HG03442 (cell line): ENCODE data around the gene SOX5.
"Not testable (repeated sequence)": the region's sequence is repeated elsewhere in the genome, so short reads cannot be mapped to it uniquely, and the experiment has no call there.

Experiments used
- ATAC-seq: cut with Tn5 transposase; IDR thresholded peaks from one replicate; pipeline ENCODE4 v1.9.1; 2021; ENCODE audit warnings: mild to moderate bottlenecking, moderate library complexity; ENCODE audit not compliant: unreplicated experiment

The SOX5 gene

DNA sequence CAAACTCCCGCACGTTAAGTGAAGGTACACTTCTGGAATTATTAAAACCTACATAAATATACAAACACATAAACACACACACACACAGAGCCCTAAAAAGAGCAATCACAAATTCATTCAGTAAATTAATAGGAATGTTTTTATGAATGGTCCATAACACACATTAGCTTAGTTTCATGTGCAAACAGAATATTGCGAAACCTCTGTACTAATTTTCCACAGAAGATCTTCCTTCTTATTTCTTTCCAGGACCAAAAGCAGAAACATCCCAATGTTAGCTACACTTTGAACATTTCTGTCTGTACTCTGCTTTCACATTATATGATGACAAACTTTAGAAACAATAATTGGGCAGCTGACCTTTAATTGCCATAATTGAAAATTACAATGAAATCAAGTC lies 101.6 kb downstream of the SOX5 start:
- no peak for ATAC-seq

DNA sequence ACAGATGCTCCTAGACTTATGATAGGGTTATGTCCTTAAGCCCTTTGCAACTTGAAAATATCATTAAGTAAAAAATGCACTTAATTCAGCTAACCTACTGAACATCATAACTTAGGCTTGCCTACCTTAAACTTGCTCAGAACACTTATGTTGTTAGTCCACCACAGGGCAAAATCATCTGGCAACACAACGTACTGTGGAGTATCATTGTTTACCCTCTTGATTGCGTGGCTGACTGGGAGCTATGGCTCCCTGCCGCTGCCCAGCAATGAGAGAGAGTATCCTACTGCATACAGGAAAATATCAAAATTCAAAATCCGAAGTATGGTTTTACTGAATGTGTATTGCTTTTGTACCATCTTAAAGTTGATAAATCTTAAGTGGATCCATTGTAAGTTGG lies 105.5 kb downstream of the SOX5 start:
- ATAC-seq: no peak

DNA sequence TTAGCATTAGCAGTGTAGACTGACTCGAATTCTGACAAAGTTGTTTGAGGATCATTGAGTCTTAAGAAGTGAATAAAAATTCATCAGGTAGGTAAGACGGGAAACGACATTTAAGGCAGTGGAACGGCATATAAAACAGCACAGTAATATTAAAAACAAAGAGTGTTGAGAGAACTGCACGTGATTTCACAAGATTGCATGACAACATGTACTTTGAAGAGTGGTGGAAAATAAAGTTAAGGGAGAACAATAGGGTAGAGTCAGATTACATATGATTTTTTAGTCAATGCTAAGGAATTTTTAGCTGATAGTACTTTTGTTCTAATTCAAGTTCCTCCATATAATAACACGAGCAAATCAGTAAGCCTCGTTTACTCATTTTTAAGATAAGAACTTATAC lies 115.4 kb downstream of the SOX5 start:
- no peak for ATAC-seq

DNA sequence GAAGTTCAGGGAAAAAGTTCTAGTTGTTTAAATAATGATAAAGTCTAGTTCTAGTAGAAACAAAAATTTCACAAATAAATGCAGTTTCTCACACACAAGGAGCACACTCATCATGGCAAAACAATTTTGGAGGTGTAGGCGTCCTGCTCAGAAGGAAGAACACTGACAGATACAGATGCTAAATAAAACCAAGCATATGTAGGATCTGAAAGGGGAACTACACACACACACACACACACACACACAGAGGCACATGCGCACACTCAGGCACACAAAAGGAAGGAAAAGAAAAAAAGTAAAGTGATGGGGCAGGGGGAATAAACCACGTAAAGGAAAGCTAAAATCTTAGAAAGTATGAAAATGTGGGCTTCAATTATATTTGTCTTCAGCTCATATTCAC lies 117.7 kb downstream of the SOX5 start:
- no peak for ATAC-seq

DNA sequence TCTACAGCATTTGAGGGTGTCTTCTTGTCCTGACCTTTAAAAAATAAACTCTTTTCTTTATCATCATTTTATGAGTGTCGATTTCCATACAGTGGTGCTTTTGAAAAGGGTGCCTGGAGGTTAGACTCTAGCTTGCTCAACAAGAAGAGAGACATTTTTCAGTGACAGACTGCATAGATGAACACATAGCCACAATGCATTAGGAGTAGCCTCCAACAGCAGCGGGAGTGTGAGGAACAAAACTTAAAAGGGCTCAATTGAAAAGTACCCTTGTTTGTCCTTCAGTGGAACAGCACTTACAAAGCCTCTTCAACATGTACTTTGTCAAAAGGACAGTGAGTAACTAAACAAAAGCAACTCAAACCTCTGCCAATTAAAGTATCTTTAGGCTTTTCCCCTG lies 119.3 kb downstream of the SOX5 start:
- ATAC-seq: no peak

DNA sequence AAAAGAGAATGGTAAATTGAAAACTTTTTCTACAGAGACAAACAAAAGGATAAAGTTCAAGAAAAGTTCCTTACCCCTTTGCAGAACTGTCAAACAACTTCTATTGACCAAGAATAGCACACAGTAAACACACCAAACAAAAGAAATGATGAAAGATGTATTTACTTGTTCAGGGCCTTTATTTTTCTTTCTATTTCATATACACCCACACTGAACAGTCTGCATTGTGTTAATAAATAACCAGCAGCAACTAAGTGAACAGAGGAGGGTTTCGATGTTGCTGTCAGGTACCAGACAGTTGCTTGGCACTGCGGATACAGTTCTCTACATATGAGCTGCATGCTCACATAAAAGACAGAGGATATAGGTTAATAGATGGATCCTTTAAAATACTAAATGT lies 122.1 kb downstream of the SOX5 start:
- no peak for ATAC-seq

DNA sequence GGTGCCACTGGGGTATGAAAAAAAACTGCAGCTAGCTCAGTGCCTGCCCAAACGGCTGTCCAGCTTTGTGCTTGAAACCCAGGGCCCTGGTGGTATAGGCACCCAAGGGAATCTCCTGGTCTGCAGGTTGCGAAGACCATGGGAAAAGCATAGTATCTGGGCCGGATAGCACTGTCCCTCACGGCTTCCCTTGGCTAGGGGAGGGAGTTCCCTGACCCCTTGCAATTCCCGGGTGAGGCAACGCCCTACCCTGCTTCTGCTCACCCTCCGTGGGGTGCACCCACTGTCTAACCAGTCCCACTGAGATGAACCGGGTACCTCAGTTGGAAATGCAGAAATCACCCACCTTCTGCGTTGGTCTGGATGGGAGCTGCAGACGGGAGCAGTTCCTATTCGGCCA lies 124.3 kb downstream of the SOX5 start:
- ATAC-seq: not testable (repeated sequence)

DNA sequence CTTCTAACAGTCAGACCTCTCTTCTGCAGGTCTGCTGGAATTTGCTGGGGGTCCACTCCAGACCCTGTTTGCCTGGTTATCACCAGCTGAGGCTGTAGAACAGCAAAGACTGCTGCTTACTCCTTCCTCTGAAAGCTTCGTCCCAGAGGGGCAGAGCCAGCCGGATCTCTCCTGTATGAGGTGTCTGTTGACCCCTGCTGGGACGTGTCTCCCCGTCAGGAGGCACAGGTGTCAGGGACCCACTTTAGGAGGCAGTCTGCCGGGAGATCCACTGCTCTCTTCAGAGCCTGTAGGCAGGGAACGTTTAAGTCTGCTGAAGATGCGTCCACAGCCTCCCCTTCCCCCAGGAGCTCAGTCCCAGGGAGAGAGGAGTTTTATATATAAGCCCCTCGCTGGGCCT lies 125.1 kb downstream of the SOX5 start:
- ATAC-seq: no peak

DNA sequence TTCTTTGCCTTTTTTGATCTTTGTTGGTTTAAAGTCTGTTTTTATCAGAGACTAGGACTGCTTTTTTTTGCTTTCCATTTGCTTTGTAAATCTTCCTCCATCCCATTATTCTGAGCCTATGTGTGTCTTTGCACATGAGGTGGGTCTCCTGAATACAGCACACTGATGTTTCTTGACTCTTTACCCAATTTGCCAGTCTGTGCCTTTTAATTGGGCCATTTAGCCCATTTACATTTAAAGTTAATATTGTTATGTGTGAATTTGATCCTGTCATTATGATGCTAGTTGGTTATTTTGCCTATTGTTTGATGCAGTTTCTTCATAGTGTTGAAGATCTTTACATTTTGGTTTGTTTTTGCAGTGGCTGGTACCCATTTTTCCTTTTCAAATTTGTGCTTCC lies 126.6 kb downstream of the SOX5 start:
- not testable (repeated sequence) for ATAC-seq

DNA sequence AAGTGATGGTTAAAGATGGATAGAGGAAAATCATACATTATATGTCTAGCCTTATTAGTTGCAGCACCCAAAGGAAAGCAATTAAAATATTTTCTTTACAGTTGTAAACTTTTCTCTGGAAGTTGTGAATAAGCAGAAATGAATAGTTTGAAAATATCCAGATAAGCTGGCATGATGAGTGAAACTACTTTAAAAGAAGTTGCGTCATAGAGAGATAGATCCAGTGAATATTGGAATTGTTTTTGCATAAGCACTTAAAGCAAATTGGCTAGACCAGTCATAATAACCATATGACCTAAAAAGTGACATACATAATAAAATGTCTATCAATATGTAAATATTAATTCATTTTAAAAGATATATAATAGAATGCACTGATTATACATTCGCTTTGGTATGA lies 132.1 kb downstream of the SOX5 start:
- ATAC-seq: no peak

DNA sequence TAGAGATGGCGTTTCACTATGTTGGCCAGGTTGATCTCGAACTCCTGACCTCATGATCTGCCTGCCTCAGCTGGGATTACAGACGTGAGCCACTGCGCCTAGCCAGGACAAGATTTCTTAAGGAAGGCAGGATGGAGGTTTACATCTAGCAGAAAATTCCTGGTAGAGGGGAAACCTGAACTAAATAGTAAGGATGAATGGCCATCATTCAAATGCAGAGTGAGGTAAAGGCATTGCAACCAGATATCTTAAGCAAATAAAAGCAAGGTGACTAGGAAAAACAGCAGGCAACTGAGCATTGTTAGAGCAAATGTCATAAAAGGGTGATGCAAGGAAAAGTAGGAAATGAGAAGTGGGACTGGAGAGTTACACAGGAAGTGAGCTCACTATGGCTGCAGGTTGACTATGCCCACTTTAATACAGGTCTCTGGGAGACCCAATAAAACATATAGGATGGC lies 133.0 kb downstream of the SOX5 start:
- ATAC-seq: no peak

DNA sequence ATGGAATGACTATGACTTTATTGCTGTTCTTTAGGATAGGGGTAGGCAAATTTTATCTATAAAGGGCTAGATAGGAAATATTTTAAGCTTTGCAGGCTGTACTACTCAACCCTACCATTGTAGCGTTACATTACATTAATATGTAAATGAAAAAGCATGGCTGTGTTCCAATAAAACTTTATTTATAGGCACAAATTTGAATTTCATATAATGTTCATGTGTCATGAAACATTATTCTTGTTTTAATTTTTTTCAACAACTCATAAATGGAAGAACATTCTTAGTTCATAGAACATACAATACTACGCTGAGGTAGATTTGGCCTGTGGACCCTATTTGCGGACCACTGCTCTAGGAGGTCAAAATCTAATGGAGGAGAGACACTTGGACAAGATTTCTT lies 133.7 kb downstream of the SOX5 start:
- no peak for ATAC-seq

DNA sequence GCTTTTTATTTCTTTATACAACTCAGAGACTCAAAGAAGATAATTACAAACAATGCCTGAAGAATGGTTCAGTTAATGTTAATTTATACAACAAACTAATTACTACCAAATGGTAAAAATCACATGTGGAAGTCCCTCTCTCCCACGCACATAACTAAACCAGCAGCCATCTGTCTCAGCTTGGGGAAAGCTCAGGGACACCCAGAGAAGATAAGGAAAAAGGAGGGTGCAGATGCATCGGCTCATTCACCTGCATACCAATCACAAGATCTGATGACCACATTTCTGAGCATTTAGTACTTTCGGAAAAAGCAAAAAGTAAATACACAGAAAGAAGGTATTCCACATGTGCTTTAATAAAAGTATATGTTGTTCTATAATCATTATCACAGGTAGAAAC lies 136.3 kb downstream of the SOX5 start:
- no peak for ATAC-seq

DNA sequence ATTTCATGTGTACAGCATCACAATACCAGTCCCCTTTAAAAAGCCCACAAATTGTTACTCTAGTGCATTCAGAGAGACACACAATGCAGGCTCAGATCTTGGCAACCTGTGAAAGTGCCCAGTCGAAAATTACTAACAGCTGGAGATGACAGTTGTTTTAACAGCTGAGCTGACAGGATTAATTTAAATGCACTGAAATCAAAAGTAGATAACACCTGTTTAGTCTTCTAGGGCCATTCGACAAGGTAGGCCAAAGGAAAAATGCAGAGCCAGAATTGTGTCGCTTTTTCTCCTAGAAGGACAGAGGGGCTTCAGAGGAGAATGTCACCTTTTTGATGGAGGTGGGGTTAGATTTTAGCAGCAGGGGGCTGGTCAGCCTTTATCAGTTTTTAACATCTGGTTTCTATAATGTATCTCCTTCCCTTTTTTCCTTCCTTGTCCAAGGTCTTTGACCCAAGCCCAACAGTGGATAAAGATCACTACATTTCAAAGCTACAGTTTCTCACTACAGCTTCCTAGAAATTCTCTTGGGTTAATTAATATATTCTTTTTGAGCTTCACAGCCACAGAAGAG lies 139.1 kb downstream of the SOX5 start:
- no peak for ATAC-seq

DNA sequence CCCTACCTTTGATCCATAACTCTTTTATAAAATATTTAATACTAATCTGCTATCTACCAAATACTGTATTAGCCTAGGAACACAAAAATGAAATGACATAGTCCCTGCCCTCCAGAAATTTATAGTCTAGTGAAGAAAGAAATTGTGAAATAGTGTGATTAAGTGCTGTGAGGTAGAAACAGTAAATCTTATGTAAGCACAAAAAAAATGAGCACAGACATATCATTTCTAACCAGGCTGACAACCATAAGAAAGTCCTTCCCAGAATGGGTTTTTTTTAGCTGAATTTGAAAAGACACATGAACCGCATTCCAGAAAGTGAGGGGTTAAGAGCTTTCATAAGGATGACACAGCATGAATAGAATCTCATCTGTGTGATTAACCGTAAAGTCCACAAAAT lies 145.9 kb downstream of the SOX5 start:
- ATAC-seq: no peak

DNA sequence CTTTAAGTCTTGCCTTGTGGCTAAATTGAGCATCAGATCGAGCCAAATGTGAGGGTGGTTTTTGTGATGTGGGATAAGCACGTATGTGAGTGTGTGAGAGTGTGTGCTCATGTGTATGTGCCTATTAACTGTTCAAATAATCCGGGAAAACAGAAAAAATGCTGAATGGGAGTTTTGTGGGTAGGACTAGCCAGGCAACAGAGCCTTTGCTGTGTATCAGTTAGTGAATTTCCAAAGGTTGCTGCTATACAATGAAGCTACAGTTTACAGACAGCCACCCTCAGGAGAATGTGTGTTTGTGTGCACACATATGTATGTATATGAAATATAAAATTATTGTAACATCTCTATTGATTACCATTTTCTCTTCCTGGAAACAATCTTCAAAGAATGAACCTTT lies 154.0 kb downstream of the SOX5 start:
- ATAC-seq: no peak

DNA sequence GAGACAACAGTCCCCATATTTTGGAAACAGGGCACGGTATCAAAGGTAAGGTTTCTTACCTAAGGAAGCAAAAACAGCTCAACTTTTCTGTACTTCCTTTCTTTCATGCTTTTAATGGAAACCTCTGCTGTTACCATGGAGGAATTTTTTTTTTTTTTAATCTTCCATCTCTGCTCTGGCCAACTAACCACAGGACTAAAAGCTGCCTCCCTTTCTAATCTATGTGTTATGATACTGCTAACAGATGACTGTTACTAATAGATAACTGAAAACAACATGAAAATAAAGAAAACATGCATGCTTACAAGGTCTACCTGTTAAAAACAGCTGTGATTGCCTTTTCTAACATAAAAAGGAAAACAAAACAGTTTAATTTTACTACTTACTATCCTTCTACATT lies 168.4 kb downstream of the SOX5 start:
- no peak for ATAC-seq

DNA sequence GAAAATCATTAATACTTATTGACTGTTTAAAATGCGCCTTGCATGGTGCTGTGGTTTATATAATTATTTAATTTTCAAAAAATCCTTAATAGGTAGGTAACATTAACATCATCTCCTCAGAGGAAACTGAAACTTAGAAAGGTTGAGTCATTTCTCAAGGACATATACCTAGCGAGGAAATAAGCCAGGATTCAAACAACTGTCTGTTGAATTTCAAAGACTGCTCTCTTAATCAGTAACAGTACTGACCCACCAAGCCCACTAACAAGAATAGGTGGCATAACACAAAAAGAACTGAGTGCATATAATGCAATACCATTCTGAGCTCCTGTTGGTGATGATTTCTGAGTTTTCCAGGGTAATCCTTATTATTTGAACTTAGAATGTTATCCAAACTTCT lies 174.3 kb downstream of the SOX5 start:
- no peak for ATAC-seq

DNA sequence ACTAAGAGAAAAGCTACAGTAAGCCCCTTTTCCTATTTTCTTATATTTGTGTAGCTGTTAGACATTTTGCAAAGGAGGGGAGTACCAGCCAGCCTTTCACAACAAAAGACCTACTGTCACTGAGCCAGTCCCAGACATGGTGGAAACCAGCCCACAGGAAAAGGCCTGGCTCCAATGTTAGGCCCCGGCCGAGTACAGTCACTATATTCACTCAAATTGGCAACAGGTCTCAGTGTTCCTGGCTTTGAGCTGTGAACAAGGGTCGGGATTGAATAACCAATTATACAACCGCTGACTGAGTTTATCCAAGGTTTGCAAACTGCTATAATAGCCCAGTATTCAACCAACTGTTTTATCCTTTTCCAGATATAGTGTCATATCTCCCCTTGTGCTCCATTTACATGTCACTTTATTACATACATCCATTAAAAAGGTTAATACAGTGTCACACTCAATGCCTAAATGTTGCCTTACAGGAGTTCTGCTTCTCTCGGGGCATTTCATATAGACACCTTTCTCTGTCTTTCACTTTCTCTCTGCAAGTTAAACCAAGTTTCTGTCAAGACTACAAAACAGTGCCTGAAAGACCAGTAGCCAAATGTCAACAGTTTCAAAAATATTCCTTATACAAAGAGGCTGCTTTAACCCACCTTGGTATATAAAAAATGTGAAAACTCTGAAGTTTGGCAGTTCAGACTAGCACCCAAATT lies 178.1 kb downstream of the SOX5 start:
- no peak for ATAC-seq

DNA sequence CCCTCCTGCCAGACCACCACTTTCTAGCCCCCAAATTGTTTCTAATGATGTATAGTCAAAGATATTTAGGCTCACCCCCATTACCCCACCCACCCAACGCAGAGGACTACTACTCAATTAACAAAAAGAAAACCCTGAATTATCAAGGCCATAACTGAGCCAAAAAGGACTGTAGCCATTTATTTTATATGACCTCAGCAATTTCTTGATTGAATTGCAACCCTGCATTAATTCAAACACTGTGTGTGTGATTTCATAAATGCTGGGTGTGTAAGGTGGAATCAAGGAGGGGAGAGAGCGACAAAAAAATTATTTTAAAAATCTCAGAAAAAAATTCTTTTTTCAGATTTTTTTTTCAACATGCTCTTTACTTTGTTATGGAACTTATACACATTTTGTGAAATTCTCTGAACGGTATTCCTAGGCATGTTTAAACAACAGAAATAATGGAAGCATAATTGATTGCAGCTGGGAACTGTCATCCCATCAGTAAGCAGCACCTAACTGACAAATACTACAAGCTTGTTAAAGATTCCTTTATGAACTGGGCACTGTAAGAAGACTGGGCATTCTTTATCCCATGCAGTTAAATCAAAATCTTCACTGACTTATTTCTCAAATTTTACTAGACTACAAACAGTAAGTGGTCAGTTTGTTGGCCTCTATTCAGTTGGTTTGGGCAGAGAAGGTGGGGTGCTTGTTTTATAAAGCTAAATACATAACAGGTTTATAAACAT lies 179.1 kb downstream of the SOX5 start:
- ATAC-seq: no peak

DNA sequence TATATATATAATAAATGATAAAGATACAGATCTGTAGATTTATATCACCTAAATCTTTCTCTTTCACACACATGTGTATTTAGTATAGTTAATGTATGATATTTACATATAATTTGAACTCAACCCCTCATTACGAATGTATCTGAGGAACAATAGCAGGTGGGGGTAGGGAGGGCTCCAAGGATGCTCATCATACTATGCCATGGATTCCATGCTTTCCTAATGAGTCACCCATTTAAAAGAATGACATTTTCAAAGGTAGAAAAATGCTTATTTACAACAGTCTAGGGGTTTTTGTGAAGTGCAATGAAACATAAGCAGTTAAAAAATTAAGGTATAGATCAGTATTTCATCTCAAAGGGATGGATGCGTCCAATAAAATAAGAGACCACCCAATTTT lies 181.6 kb downstream of the SOX5 start:
- ATAC-seq: no peak

DNA sequence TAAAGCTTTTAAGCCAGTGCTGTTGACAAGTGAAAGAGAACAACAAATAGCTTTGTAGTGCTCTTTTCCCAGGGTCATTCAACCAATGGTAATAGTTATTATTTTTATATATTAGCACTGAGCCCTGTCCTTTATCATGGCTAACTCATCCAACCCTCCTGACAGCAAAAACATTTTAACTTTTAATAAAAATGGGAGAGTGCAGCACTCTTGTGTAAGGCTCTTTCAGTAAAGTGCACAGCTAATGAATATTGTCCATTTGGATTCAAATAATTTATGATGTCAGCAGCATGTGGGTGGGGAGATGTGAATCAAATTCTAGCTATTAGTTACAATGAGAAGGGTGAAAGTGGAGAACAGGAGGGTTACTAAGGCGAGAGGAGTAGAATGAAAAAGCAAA lies 185.7 kb downstream of the SOX5 start:
- no peak for ATAC-seq
